Left ventricle myocardium superior (tissue), 1 donor: Measurements from ENCODE around the gene CD47. TPM values are rescaled to one million over a fixed set of nuclear protein-coding genes. Genes with fewer than 3 reads are reported as not detected.

Experiments used
- ATAC-seq: fragments of 200-7000 bp; cut with Tn5 transposase; one replicate; pipeline ENCODE4 v1.9.1; 2020; ENCODE audit warnings: mild to moderate bottlenecking, moderate library complexity
- DNase-seq: peaks from one replicate; pipeline ENCODE4 v3.0.0-alpha.2; 2020
- intact Hi-C: fragments of 100-400 bp; cut with micrococcal nuclease; formaldehyde crosslinking; loops from one replicate; pipeline ENCODE4 v1.11.0; 2022
- total RNA-seq: library from RNA; stranded (reverse); fragmentation: NEBNext Ultra II Directional; extraction: Animal tissue kit (Norgen Biotek cat#: 25700); gene quantifications from one replicate; pipeline ENCODE4 v1.2.1, GENCODE V29; 2021
- donor health status: DM: no; HTN: yes; CAD: no; lungs with severe emphysema.

The CD47 gene
- total RNA-seq, 1 donor from 2014 or later, result 37.7 TPM

GRCh38 chr3:107997671-107998070 is 93.2 kb downstream of the CD47 start:
- intact Hi-C loops, result no loop called here
- ATAC-seq (no peak), DNase-seq (no peak)

DNA sequence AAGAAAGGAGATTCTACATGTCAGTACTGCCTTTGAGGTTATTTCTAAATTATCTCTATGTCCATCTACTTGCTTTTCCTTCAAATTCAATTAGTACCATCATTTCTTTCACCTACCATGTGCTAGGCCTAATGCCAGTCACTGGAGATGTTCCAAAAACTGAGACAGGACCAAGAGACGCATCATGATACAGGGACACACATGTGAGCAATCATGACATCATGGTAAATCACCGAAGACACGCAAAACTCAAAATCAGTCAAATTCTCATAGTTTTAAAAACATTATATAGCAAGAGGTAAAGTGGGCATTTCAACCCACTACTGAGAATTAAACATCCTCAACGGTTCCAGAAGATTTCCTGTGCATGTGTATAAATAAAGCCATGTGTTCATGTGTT is 95.0 kb downstream of the CD47 start:
- intact Hi-C loops, result no loop called here

DNA sequence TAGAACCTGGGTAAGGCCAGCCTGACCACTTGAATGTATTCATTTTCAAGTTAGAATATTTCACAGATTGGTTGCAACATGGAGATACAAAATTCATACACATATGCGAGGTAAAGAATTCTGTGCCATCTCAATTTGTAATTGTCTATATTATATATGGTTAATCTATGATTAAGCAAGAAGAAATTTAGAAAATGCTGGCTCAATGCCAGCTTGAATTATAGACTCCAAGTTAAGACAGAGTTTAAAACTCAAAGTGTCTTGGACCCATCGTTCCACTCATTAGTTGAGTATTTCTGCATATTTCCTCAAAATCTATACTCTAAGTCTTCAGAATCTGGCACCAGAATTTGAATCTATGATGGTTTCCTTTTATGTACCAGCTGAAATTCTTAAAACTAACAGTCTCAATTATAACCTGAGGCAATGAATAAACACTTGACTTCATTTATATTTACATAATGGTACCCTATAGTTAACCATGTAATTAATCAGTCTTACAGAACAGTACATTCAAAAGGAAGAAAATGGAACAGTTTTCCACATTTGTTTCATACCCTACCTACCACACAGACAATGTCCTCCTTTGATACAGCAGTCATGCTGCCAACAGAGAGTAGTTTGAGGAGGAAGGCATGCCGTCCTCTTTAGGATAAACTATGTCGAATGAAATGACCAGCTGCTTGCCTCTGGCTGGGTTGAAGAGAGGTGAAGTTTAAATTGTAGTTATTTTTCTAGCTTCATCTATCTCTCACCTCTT is 95.7 kb downstream of the CD47 start:
- no peak for DNase-seq
- ATAC-seq, result no peak
- intact Hi-C loops, result no loop called here

More for the DNA sequence above, 95.0 kb downstream of the CD47 start:
- ATAC-seq (no peak), DNase-seq (no peak)

GRCh38 chr3:107994181-107994580 is 96.7 kb downstream of the CD47 start:
- intact Hi-C loops, result no loop called here
- ATAC-seq, result no peak
- DNase-seq, result no peak

DNA sequence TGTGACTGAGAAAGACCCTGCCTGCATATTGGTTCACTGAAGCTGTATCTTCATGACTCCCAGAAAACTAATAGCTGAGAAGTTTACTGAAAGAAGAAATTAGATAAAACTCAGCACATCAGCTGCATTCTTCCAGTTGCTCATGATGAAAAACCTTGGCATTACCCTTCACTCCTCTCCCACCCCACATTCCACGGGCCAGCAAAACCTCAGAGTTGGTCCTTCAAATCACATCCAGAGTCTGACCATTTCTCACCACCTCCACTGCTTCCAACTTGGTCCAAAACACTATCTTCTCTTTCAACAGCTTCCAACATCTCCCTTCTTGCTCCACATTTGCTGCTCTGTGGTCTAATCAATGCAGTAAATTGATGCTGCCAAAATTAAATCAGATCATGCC is 97.1 kb downstream of the CD47 start:
- intact Hi-C loops, result no loop called here
- no peak for DNase-seq

More for the DNA sequence above, 97.1 kb downstream of the CD47 start:
- ATAC-seq, result no peak

Other genes with a start within 250 kb of the CD47 start
- 17.3 TPM for gene IFT57, start 131.4 kb upstream of the CD47 start, total RNA-seq
- gene HHLA2, start 205.5 kb upstream of the CD47 start, total RNA-seq, result not detected